Vagina (tissue), 2 donors: ENCODE data around the gene KITLG. TPM values are rescaled to one million over a fixed set of nuclear protein-coding genes. Genes with fewer than 3 reads are reported as not detected.

Experiments
- DNase-seq, 2 donors: peaks; one replicate each; pipeline ENCODE4 v3.0.0-alpha.2; 2017; ENCODE audit errors: extremely low spot score in 2 of 2
- H3K27ac ChIP-seq: fragments of 200-600 bp; sonication (generic); one replicate; pipeline ENCODE4 v1.5.1; 2019
- H3K27me3 ChIP-seq: fragments of 200-600 bp; sonication (generic); one replicate; pipeline ENCODE4 v1.5.1; 2019
- H3K36me3 ChIP-seq, 2 donors: fragments of 200-600 bp; sonication (generic); one replicate each; pipeline ENCODE4 v1.5.1; 2017 to 2019
- H3K4me1 ChIP-seq: fragments of 200-600 bp; sonication (generic); one replicate; pipeline ENCODE4 v1.5.1; 2019
- H3K4me3 ChIP-seq, 2 donors: fragments of 200-600 bp; sonication (generic); 1 replicate in 1 of 2; 2 replicates in 1 of 2; pipeline ENCODE4 v1.5.1; 2016 to 2019
- H3K9me3 ChIP-seq: fragments of 200-600 bp; sonication (generic); one replicate; pipeline ENCODE4 v1.5.1; 2019
- CTCF ChIP-seq, 3 experiments: fragments of 450-650 bp in 2 of 3; fragments of 200-600 bp in 1 of 3; sonication (generic) in 1 of 3; IDR thresholded peaks; one replicate each; pipeline ENCODE4 v1.5.1; 2017 to 2019; ENCODE audit warnings: antibody characterized with exemption in 3 of 3, mild to moderate bottlenecking in 2 of 3, moderate library complexity in 2 of 3
- POLR2A ChIP-seq, 2 donors: fragments of 450-650 bp; IDR thresholded peaks; one replicate each; pipeline ENCODE4 v1.6.1; 2017; ENCODE audit warnings: antibody characterized with exemption in 2 of 2, mild to moderate bottlenecking in 2 of 2, moderate library complexity in 2 of 2
- POLR2AphosphoS5 ChIP-seq, 2 donors: sonication (generic); formaldehyde crosslinking; IDR thresholded peaks; one replicate each; pipeline ENCODE4 v1.9.0; 2017; ENCODE audit warnings: antibody characterized with exemption in 2 of 2, mild to moderate bottlenecking in 2 of 2, low read depth in 1 of 2; ENCODE audit not compliant: insufficient read depth in 1 of 2
- intact Hi-C: fragments of 100-400 bp; cut with DNase I; formaldehyde crosslinking; loops from one replicate; pipeline ENCODE4 v1.15.1; 2023
- total RNA-seq: library from RNA; depleted of rRNA; stranded (reverse); fragments of >200 nt; gene quantifications from one replicate; pipeline ENCODE4 v1.2.3, GENCODE V29; 2016

The KITLG gene
- total RNA-seq, 1 donor from 2014 or later: 20.4 TPM

- no peaks in the 10 kb centered on the region for H3K36me3 ChIP-seq
- no peak overlapping the region for H3K27ac ChIP-seq
- intact Hi-C loops: no loop called here
Measured at GRCh38 chr12:88590851-88591250, 10.6 kb upstream of the KITLG start.

GRCh38 chr12:88585077-88585476, 4.8 kb upstream of the KITLG start:
- no peaks in the 10 kb centered on the region for H3K36me3 ChIP-seq
- no peaks in the 10 kb centered on the region for H3K27me3 ChIP-seq
- intact Hi-C loops: no loop called here
- no peak for DNase-seq
- H3K9me3 ChIP-seq: no peaks in the 10 kb centered on the region
- H3K4me3 ChIP-seq: no peak overlapping the region
- TF ChIP-seq POLR2AphosphoS5 (IDR thresholded peaks at IDR 0.05; ENCODE audit: insufficient read depth in 1 of 2, low read depth in 1 of 2) (no peak), POLR2A (IDR thresholded peaks at IDR 0.05) (no peak), CTCF (IDR thresholded peaks at IDR 0.05) (no peak)
- H3K4me1 ChIP-seq: no peaks in the 10 kb centered on the region
- no peak overlapping the region for H3K27ac ChIP-seq

More at GRCh38 chr12:88590851-88591250, 10.6 kb upstream of the KITLG start:
- no peak for DNase-seq
- H3K27me3 ChIP-seq: no peaks in the 10 kb centered on the region
- no peaks in the 10 kb centered on the region for H3K9me3 ChIP-seq
- H3K4me1 ChIP-seq: no peaks in the 10 kb centered on the region
- no peak overlapping the region for H3K4me3 ChIP-seq
- TF ChIP-seq POLR2A (IDR thresholded peaks at IDR 0.05): no peak
- no peak for TF ChIP-seq CTCF (IDR thresholded peaks at IDR 0.05)
- no peak for TF ChIP-seq POLR2AphosphoS5 (IDR thresholded peaks at IDR 0.05; ENCODE audit: insufficient read depth in 1 of 2, low read depth in 1 of 2)

- TF ChIP-seq CTCF (IDR thresholded peaks at IDR 0.05) (no peak), POLR2A (IDR thresholded peaks at IDR 0.05) (no peak), POLR2AphosphoS5 (IDR thresholded peaks at IDR 0.05; ENCODE audit: insufficient read depth in 1 of 2, low read depth in 1 of 2) (no peak)
- H3K4me1 ChIP-seq: peaks cover 33% of the 10 kb centered on the region
- intact Hi-C loops: no loop called here
- H3K9me3 ChIP-seq: no peaks in the 10 kb centered on the region
- H3K36me3 ChIP-seq: no peaks in the 10 kb centered on the region
- H3K27me3 ChIP-seq: no peaks in the 10 kb centered on the region
- peak overlapping the region; percentile 88 for H3K27ac ChIP-seq
- DNase-seq: no peak
- peak overlapping the region; percentile 73 to 84 for H3K4me3 ChIP-seq
Measured at GRCh38 chr12:88579601-88580050, 645 bp downstream of the KITLG start.

- Histone ChIP-seq H3K4me1 (peaks cover 38% of the 10 kb centered on the region), H3K27me3 (no peaks in the 10 kb centered on the region), H3K27ac (peak overlapping the region; percentile 88), H3K4me3 (peak overlapping the region; percentile 73 to 84), H3K9me3 (no peaks in the 10 kb centered on the region), H3K36me3 (no peaks in the 10 kb centered on the region)
- intact Hi-C loops: no loop called here
- DNase-seq: no peak
- TF ChIP-seq POLR2A (IDR thresholded peaks at IDR 0.05): no peak
- peak in 1 of 3 experiments; percentile 33 for TF ChIP-seq CTCF (IDR thresholded peaks at IDR 0.05)
- TF ChIP-seq POLR2AphosphoS5 (IDR thresholded peaks at IDR 0.05; ENCODE audit: insufficient read depth in 1 of 2, low read depth in 1 of 2): no peak
Measured at GRCh38 chr12:88579161-88579517, 1.1 kb downstream of the KITLG start.

GRCh38 chr12:88578276-88579160, 1.8 kb downstream of the KITLG start:
- H3K4me1 ChIP-seq: peaks cover 44% of the 10 kb centered on the region
- no peaks in the 10 kb centered on the region for H3K27me3 ChIP-seq
- H3K27ac ChIP-seq: peak overlapping the region; percentile 88
- no peak for TF ChIP-seq POLR2AphosphoS5 (IDR thresholded peaks at IDR 0.05; ENCODE audit: insufficient read depth in 1 of 2, low read depth in 1 of 2)
- no peak for TF ChIP-seq POLR2A (IDR thresholded peaks at IDR 0.05)
- no peak for TF ChIP-seq CTCF (IDR thresholded peaks at IDR 0.05)
- intact Hi-C loops: no loop called here
- DNase-seq: no peak
- H3K36me3 ChIP-seq: no peaks in the 10 kb centered on the region
- peak overlapping the region; percentile 73 to 84 for H3K4me3 ChIP-seq
- no peaks in the 10 kb centered on the region for H3K9me3 ChIP-seq
